ENCODE results near the gene C1QTNF6.

DNA sequence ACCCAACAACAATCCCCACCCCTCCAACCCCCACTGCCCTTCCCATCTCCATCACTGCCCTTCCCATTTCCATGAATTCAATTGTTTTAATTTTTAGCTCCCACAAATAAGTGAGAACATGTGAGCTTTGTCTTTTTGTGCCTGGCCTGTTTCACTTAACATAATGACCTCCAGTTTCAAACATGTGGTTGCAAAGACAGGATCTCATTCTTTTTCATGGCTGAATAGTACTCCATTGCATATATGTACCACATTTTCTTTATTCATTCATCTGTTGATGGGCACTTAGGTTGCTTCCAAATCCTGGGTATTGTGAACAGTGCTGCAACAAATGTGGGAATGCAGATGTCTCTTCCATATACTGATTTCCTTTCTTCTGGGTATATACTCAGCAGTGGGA, 37.3 kb downstream of the C1QTNF6 start:
- TF ChIP-seq, protein P1, sequence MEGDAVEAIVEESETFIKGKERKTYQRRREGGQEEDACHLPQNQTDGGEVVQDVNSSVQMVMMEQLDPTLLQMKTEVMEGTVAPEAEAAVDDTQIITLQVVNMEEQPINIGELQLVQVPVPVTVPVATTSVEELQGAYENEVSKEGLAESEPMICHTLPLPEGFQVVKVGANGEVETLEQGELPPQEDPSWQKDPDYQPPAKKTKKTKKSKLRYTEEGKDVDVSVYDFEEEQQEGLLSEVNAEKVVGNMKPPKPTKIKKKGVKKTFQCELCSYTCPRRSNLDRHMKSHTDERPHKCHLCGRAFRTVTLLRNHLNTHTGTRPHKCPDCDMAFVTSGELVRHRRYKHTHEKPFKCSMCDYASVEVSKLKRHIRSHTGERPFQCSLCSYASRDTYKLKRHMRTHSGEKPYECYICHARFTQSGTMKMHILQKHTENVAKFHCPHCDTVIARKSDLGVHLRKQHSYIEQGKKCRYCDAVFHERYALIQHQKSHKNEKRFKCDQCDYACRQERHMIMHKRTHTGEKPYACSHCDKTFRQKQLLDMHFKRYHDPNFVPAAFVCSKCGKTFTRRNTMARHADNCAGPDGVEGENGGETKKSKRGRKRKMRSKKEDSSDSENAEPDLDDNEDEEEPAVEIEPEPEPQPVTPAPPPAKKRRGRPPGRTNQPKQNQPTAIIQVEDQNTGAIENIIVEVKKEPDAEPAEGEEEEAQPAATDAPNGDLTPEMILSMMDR (IDR thresholded peaks at IDR 0.05; ENCODE audit: insufficient read depth, low read depth, low read length) = no peak
- TF ChIP-seq EZH2 (IDR thresholded peaks at IDR 0.05; ENCODE audit: insufficient read depth, low read length) = no peak

Data from astrocyte (in vitro differentiated cells and primary cell).